Peyer's patch (tissue), 4 donors: ENCODE data around the gene TNNI3K. TPM values are rescaled to one million over a fixed set of nuclear protein-coding genes. Genes with fewer than 3 reads are reported as not detected.
"Not testable (repeated sequence)": the region's sequence is repeated elsewhere in the genome, so short reads cannot be mapped to it uniquely, and the experiment has no call there.

Experiments
- DNase-seq, 3 donors: peaks; one replicate each; pipeline ENCODE4 v3.0.0-alpha.2; 2017 to 2019
- H3K27ac ChIP-seq, 4 donors: fragments of 200-600 bp; sonication (generic); one replicate each; pipeline ENCODE4 v1.5.1; 2016 to 2019
- H3K27me3 ChIP-seq, 2 donors: fragments of 200-600 bp; sonication (generic); one replicate each; pipeline ENCODE4 v1.5.1; 2019
- H3K36me3 ChIP-seq, 3 donors: fragments of 200-600 bp; sonication (generic); one replicate each; pipeline ENCODE4 v1.5.1; 2016 to 2019
- H3K4me1 ChIP-seq, 4 donors: fragments of 200-600 bp; sonication (generic); one replicate each; pipeline ENCODE4 v1.5.1; 2016 to 2019
- H3K4me3 ChIP-seq, 4 donors: fragments of 200-600 bp; sonication (generic); 1 replicate in 3 of 4; 2 replicates in 1 of 4; pipeline ENCODE4 v1.5.1; 2016 to 2019; ENCODE audit warnings: mild to moderate bottlenecking in 1 of 4
- H3K9me3 ChIP-seq, 4 donors: fragments of 200-600 bp; sonication (generic); one replicate each; pipeline ENCODE4 v1.5.1; 2016 to 2019; ENCODE audit warnings: mild to moderate bottlenecking in 1 of 4
- CTCF ChIP-seq, 6 experiments: fragments of 450-650 bp in 4 of 6; fragments of 200-600 bp in 2 of 6; sonication (generic) in 1 of 6; IDR thresholded peaks; one replicate each; pipeline ENCODE4 v1.5.1; 2017 to 2019; ENCODE audit warnings: antibody characterized with exemption in 6 of 6, mild to moderate bottlenecking in 3 of 6, moderate library complexity in 1 of 6
- POLR2A ChIP-seq, 2 donors: fragments of 450-650 bp; IDR thresholded peaks; one replicate each; pipeline ENCODE4 v1.5.1; 2017; ENCODE audit warnings: antibody characterized with exemption in 2 of 2, mild to moderate bottlenecking in 2 of 2, moderate library complexity in 2 of 2
- total RNA-seq, 4 donors: library from RNA; depleted of rRNA; stranded (reverse); fragments of >200 nt; gene quantifications; one replicate each; pipeline ENCODE4 v1.1.0, GENCODE V29; 2016

The TNNI3K gene
- total RNA-seq, 4 donors from 2014 or later = 2.0 TPM; not detected in 3

DNA sequence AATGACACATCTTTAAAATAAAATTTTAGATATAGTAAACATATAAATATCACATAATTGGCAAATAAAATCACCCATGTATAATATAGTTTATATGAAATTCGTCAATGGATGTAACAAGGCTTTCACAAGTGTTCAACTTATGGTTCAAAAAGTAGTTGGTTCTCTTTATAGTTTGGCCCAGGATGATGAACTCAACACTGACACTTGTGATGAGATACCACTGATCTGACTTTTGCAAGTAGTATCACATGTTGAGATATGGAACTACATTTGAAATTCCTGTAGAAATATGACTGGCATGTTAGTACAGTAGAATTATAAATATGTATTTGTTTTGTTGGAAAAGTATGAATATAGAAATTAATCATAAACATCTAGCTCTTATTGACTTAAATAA lies 1.8 kb downstream of the TNNI3K start:
- Histone ChIP-seq H3K9me3 (no peaks in the 10 kb centered on the region), H3K27me3 (no peaks in the 10 kb centered on the region), H3K27ac (no peak overlapping the region), H3K36me3 (no peaks in the 10 kb centered on the region), H3K4me1 (no peaks in the 10 kb centered on the region), H3K4me3 (no peak overlapping the region)
- TF ChIP-seq CTCF (IDR thresholded peaks at IDR 0.05) = no peak
- no peak for TF ChIP-seq POLR2A (IDR thresholded peaks at IDR 0.05)
- no peak for DNase-seq

GRCh38 chr1:74237787-74238186 lies 2.6 kb downstream of the TNNI3K start:
- Histone ChIP-seq H3K4me3 (no peak overlapping the region), H3K4me1 (no peaks in the 10 kb centered on the region), H3K27ac (no peak overlapping the region), H3K36me3 (no peaks in the 10 kb centered on the region), H3K27me3 (no peaks in the 10 kb centered on the region), H3K9me3 (no peaks in the 10 kb centered on the region)
- TF ChIP-seq POLR2A (IDR thresholded peaks at IDR 0.05) (no peak), CTCF (IDR thresholded peaks at IDR 0.05) (no peak)
- no peak for DNase-seq

GRCh38 chr1:74245168-74245772 lies 10.1 kb downstream of the TNNI3K start:
- Histone ChIP-seq H3K4me1 (no peaks in the 10 kb centered on the region), H3K27me3 (no peaks in the 10 kb centered on the region), H3K4me3 (no peak overlapping the region), H3K36me3 (no peaks in the 10 kb centered on the region), H3K9me3 (no peaks in the 10 kb centered on the region), H3K27ac (no peak overlapping the region)
- DNase-seq = no peak
- TF ChIP-seq CTCF (IDR thresholded peaks at IDR 0.05) = no peak
- no peak for TF ChIP-seq POLR2A (IDR thresholded peaks at IDR 0.05)

DNA sequence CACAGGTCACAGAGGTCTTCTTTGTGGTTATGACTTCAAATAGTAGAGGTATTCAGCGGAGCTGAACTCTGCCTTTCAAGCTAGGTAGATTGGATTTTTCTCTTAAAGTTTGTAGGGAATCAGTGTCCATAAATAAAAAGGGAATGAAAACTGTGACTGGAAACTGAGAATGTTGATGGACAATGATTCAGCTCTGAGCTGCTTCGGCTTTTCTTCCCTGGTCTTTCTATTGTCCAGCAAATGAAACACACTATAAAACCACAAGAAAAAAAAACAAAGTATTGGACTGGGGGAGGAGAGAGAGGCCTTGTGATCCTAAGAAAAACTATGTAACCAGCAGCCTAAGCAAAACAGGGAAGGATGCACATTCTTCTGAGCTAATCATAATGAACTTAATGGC lies 11.1 kb downstream of the TNNI3K start:
- no peak for DNase-seq
- Histone ChIP-seq H3K27ac (no peak overlapping the region), H3K36me3 (no peaks in the 10 kb centered on the region), H3K9me3 (no peaks in the 10 kb centered on the region), H3K4me1 (no peaks in the 10 kb centered on the region), H3K27me3 (no peaks in the 10 kb centered on the region), H3K4me3 (no peak overlapping the region)
- TF ChIP-seq POLR2A (IDR thresholded peaks at IDR 0.05) (no peak), CTCF (IDR thresholded peaks at IDR 0.05) (no peak)

DNA sequence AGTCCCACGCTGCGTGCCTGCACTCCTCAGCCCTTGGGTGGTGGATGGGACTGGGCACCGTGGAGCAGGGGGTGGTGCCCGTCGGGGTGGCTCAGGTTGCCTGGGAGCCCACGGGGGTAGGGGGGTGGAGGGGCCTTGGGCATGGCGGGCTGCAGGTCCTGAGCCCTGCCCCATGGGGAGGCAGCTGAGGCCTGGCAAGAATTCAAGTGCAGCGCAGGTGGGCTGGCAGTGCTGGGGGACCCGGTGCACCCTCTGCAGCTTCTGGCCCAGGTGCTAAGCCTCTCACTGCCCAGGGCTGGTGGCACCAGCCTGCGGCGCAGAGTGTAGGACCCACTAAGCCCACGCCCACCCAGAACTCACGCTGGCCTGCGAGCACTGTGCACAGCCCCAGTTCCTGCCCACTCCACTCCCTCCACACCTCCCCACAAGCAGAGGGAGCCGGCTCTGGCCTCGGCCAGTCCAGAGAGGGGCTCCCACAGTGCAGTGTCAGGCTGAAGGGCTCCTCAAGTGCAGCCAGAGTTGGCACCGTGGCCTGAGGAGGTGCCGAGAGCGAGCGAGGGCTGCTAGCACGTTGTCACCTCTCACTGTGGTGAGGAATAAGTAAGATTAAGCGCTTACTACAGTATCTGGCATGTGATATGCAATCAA lies 12.8 kb downstream of the TNNI3K start:
- Histone ChIP-seq H3K4me3 (no peak overlapping the region), H3K27me3 (no peaks in the 10 kb centered on the region), H3K36me3 (no peaks in the 10 kb centered on the region), H3K27ac (no peak overlapping the region), H3K9me3 (no peaks in the 10 kb centered on the region), H3K4me1 (no peaks in the 10 kb centered on the region)
- peak in 1 of 3 donors; percentile 43 for DNase-seq
- TF ChIP-seq POLR2A (IDR thresholded peaks at IDR 0.05) = no peak

DNA sequence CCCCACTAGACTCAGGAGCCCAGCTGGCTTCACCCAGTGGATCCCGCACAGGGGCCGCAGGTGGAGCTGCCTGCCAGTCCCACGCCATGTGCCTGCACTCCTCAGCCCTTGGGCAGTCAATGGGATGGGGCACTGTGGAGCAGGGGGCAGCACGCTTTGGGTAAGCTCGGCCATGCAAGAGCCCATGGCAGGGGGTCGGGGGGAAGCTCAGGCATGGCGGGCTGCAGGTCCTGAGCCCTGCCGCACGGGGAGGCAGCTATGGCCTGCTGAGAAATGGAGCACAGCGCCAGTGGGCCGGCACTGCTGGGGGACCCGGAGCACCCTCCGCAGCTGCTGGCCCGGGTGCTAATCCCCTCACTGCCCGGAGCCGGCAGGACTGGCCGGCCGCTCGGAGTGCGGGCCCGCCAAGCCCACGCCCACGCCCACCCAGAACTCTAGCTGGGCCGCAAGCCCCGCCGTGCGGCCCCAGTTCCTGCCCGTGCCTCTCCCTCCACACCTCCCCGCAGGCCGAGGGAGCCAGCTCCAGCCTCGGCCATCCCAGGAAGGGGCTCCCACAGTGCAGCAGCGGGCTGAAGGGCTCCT lies 18.1 kb downstream of the TNNI3K start:
- not testable (repeated sequence) for H3K9me3 ChIP-seq, H3K4me3 ChIP-seq, H3K36me3 ChIP-seq, H3K27me3 ChIP-seq, DNase-seq, H3K4me1 ChIP-seq, H3K27ac ChIP-seq
